AG09309 (cell line): ENCODE measurements around the gene INSC.

ENCODE experiments used
- DNase-seq: peaks from one replicate; pipeline ENCODE4 v3.0.0-alpha.2; 2010; ENCODE audit warnings: low read depth
- H3K4me3 ChIP-seq: 2 replicates; pipeline ENCODE4 v1.5.1; 2011; ENCODE audit warnings: mild to moderate bottlenecking, low read depth, low read length, moderate library complexity; ENCODE audit not compliant: control insufficient read depth
- CTCF ChIP-seq: IDR thresholded peaks from 2 replicates; pipeline ENCODE4 v1.5.1; 2011; ENCODE audit warnings: mild to moderate bottlenecking, low read depth, low read length, inconsistent platforms; ENCODE audit not compliant: insufficient read depth, control insufficient read depth; ENCODE audit errors: missing control alignments

The INSC gene

GRCh38 chr11:15145151-15145550 lies 30.4 kb downstream of the INSC start:
- H3K4me3 ChIP-seq, result no peak overlapping the region
- DNase-seq, result no peak
- no peak for TF ChIP-seq CTCF

- no peak for TF ChIP-seq CTCF
- no peak for DNase-seq
- no peak overlapping the region for H3K4me3 ChIP-seq
Observed at GRCh38 chr11:15145615-15146014, 30.9 kb downstream of the INSC start.

- no peak overlapping the region for H3K4me3 ChIP-seq
- no peak for TF ChIP-seq CTCF
- no peak for DNase-seq
Observed at GRCh38 chr11:15146271-15147003, 31.7 kb downstream of the INSC start.

GRCh38 chr11:15148169-15148568 lies 33.4 kb downstream of the INSC start:
- TF ChIP-seq CTCF, result no peak
- DNase-seq, result no peak
- H3K4me3 ChIP-seq, result no peak overlapping the region

- H3K4me3 ChIP-seq, result no peak overlapping the region
- TF ChIP-seq CTCF, result no peak
- no peak for DNase-seq
Observed at GRCh38 chr11:15149050-15149449, 34.3 kb downstream of the INSC start.

- TF ChIP-seq CTCF, result no peak
- no peak for DNase-seq
- H3K4me3 ChIP-seq, result no peak overlapping the region
Observed at GRCh38 chr11:15150507-15150906, 35.8 kb downstream of the INSC start.

- no peak for TF ChIP-seq CTCF
- no peak for DNase-seq
- H3K4me3 ChIP-seq, result no peak overlapping the region
Observed at GRCh38 chr11:15153231-15153630, 38.5 kb downstream of the INSC start.
